Astrocyte (in vitro differentiated cells and primary cell): ENCODE data around the gene NAIF1. TPM values are rescaled to one million over a fixed set of nuclear protein-coding genes. Genes with fewer than 3 reads are reported as not detected.
A peak's percentile ranks its signal among the peaks of the same experiment; 100 is the strongest.

Experiments used
- DNase-seq: peaks from one replicate; pipeline ENCODE4 v3.0.0-alpha.2; 2010; ENCODE audit warnings: low read depth
- FAIRE-seq: peaks from 2 replicates; lab custom pipeline; 2011; peaks lifted over from hg19 to GRCh38; lab: Jason Lieb, UNC
- H2AFZ ChIP-seq: 2 replicates; pipeline ENCODE4 v1.6.0; 2012; ENCODE audit warnings: low read depth, low read length, inconsistent platforms
- H3K27ac ChIP-seq: 2 replicates; pipeline ENCODE4 v1.5.1; 2011; ENCODE audit warnings: low read depth, low read length, inconsistent platforms
- H3K27me3 ChIP-seq: 2 replicates; pipeline ENCODE4 v1.6.0; 2011; ENCODE audit warnings: low read length, inconsistent platforms; ENCODE audit not compliant: insufficient read depth
- H3K36me3 ChIP-seq: 2 replicates; pipeline ENCODE4 v1.5.1; 2011; ENCODE audit warnings: low read length, inconsistent platforms; ENCODE audit not compliant: insufficient read depth
- H3K4me1 ChIP-seq: 2 replicates; pipeline ENCODE4 v1.5.1; 2011; ENCODE audit warnings: low read length, inconsistent platforms; ENCODE audit not compliant: insufficient read depth
- H3K4me2 ChIP-seq: 2 replicates; pipeline ENCODE4 v1.6.0; 2012; ENCODE audit warnings: low read length, inconsistent platforms
- H3K4me3 ChIP-seq: 2 replicates; pipeline ENCODE4 v1.5.1; 2011; ENCODE audit warnings: low read depth, mild to moderate bottlenecking, low read length, inconsistent platforms; ENCODE audit not compliant: insufficient read depth
- H3K79me2 ChIP-seq: 2 replicates; pipeline ENCODE4 v1.6.0; 2012; ENCODE audit warnings: mild to moderate bottlenecking, low read length, inconsistent platforms; ENCODE audit not compliant: insufficient read depth
- H3K9ac ChIP-seq: 2 replicates; pipeline ENCODE4 v1.6.0; 2012; ENCODE audit warnings: mild to moderate bottlenecking, low read length, inconsistent platforms
- H3K9me3 ChIP-seq: 2 replicates; pipeline ENCODE4 v1.5.1; 2012; ENCODE audit warnings: low read depth, mild to moderate bottlenecking, low read length, inconsistent platforms; ENCODE audit not compliant: insufficient read depth
- H4K20me1 ChIP-seq: 2 replicates; pipeline ENCODE4 v1.6.0; 2012; ENCODE audit warnings: low read length, inconsistent platforms; ENCODE audit not compliant: insufficient read depth
- H3K27ac Mint-ChIP-seq: one replicate; pipeline ENCODE4 v1.8.0; 2021; ENCODE audit warnings: mild to moderate bottlenecking, mixed read lengths; ENCODE audit not compliant: unreplicated experiment
- H3K27me3 Mint-ChIP-seq: one replicate; pipeline ENCODE4 v1.8.0; 2021; ENCODE audit warnings: low read depth, mixed read lengths; ENCODE audit not compliant: unreplicated experiment
- H3K36me3 Mint-ChIP-seq: one replicate; pipeline ENCODE4 v1.8.0; 2021; ENCODE audit warnings: low read depth, mixed read lengths; ENCODE audit not compliant: unreplicated experiment
- H3K4me1 Mint-ChIP-seq: one replicate; pipeline ENCODE4 v1.8.0; 2021; ENCODE audit warnings: low read depth, mixed read lengths; ENCODE audit not compliant: unreplicated experiment
- H3K4me3 Mint-ChIP-seq: one replicate; pipeline ENCODE4 v1.8.0; 2021; ENCODE audit warnings: mild to moderate bottlenecking, moderate library complexity, mixed read lengths; ENCODE audit not compliant: unreplicated experiment
- H3K9me3 Mint-ChIP-seq: one replicate; pipeline ENCODE4 v1.8.0; 2021; ENCODE audit warnings: mild to moderate bottlenecking, mixed read lengths; ENCODE audit not compliant: unreplicated experiment
- CTCF ChIP-seq: IDR thresholded peaks from 2 replicates; pipeline ENCODE4 v1.5.1; 2011; ENCODE audit warnings: low read depth, mild to moderate bottlenecking, inconsistent platforms, low read length, moderate library complexity; ENCODE audit not compliant: insufficient read depth
- EZH2 ChIP-seq: IDR thresholded peaks from 2 replicates; pipeline ENCODE4 v1.6.1; 2012; ENCODE audit warnings: mild to moderate bottlenecking, low read length, inconsistent platforms; ENCODE audit not compliant: insufficient read depth
- total RNA-seq: library from RNA; stranded (reverse); gene quantifications from 2 replicates; pipeline ENCODE4 v1.2.1, GENCODE V29; 2021

The NAIF1 gene
- total RNA-seq, 1 donor from 2014 or later: 10.2 TPM

- H3K4me3 Mint-ChIP-seq: no peak overlapping the region
- no peaks in the 10 kb centered on the region for H3K27me3 ChIP-seq
- no peak overlapping the region for H3K27ac Mint-ChIP-seq
- FAIRE-seq (no peak), DNase-seq (no peak)
- no peaks in the 10 kb centered on the region for H3K9me3 Mint-ChIP-seq
- H2AFZ ChIP-seq: no peak overlapping the region
- H3K4me1 ChIP-seq: peaks cover 27% of the 10 kb centered on the region
- TF ChIP-seq EZH2 (no peak), CTCF (no peak)
- no peak overlapping the region for H3K4me3 ChIP-seq
- no peak overlapping the region for H3K4me2 ChIP-seq
- H3K36me3 ChIP-seq: no peaks in the 10 kb centered on the region
- H3K9me3 ChIP-seq: no peaks in the 10 kb centered on the region
- no peak overlapping the region for H3K27ac ChIP-seq
- peaks cover 23% of the 10 kb centered on the region for H3K4me1 Mint-ChIP-seq
- peaks cover 83% of the 10 kb centered on the region for H3K79me2 ChIP-seq
- H3K36me3 Mint-ChIP-seq: peaks cover 2% of the 10 kb centered on the region
- peaks cover 11% of the 10 kb centered on the region for H4K20me1 ChIP-seq
- H3K27me3 Mint-ChIP-seq: no peaks in the 10 kb centered on the region
- H3K9ac ChIP-seq: no peak overlapping the region
Observed at GRCh38 chr9:128070874-128071273, 3.8 kb upstream of the NAIF1 start.

- Mint-ChIP-seq H3K4me1 (peaks cover 29% of the 10 kb centered on the region), H3K4me3 (peak overlapping the region; percentile 87), H3K27me3 (no peaks in the 10 kb centered on the region), H3K27ac (peak overlapping the region; percentile 41), H3K36me3 (peaks cover 4% of the 10 kb centered on the region), H3K9me3 (no peaks in the 10 kb centered on the region)
- DNase-seq: no peak
- H3K9ac ChIP-seq: peak overlapping the region; percentile 89
- no peaks in the 10 kb centered on the region for H3K36me3 ChIP-seq
- peaks cover 11% of the 10 kb centered on the region for H4K20me1 ChIP-seq
- H2AFZ ChIP-seq: peak overlapping the region; percentile 65
- no peaks in the 10 kb centered on the region for H3K9me3 ChIP-seq
- TF ChIP-seq CTCF: no peak
- no peak for TF ChIP-seq EZH2
- peak overlapping the region; percentile 71 for H3K27ac ChIP-seq
- peaks cover 70% of the 10 kb centered on the region for H3K79me2 ChIP-seq
- no peaks in the 10 kb centered on the region for H3K27me3 ChIP-seq
- peak overlapping the region; percentile 90 for H3K4me3 ChIP-seq
- peaks cover 27% of the 10 kb centered on the region for H3K4me1 ChIP-seq
- peak overlapping the region; percentile 92 for H3K4me2 ChIP-seq
- no peak for FAIRE-seq
Observed at GRCh38 chr9:128068386-128069205, 1.5 kb upstream of the NAIF1 start.
